ENCODE measurements around the gene CCL25.
"Not testable (repeated sequence)": the region's sequence is repeated elsewhere in the genome, so short reads cannot be mapped to it uniquely, and the experiment has no call there.

Gene CCL25

GRCh38 chr19:8088752-8089663, 36.4 kb downstream of the CCL25 start:
- DNase-seq: peak; percentile 74

- DNase-seq: no peak
Measured at GRCh38 chr19:8089664-8090601, 37.4 kb downstream of the CCL25 start.

- DNase-seq: no peak
Measured at GRCh38 chr19:8090950-8091349, 38.4 kb downstream of the CCL25 start.

- DNase-seq: no peak
Measured at GRCh38 chr19:8093740-8094139, 41.2 kb downstream of the CCL25 start.

- no peak for DNase-seq
Measured at GRCh38 chr19:8094336-8094735, 41.8 kb downstream of the CCL25 start.

GRCh38 chr19:8095354-8095886, 42.9 kb downstream of the CCL25 start:
- DNase-seq: no peak

GRCh38 chr19:8096071-8096470, 43.5 kb downstream of the CCL25 start:
- DNase-seq: peak; percentile 35

GRCh38 chr19:8097198-8097597, 44.6 kb downstream of the CCL25 start:
- DNase-seq: no peak

- no peak for DNase-seq
Measured at GRCh38 chr19:8097681-8098567, 45.4 kb downstream of the CCL25 start.

GRCh38 chr19:8101311-8101710, 48.8 kb downstream of the CCL25 start:
- DNase-seq: no peak

GRCh38 chr19:8101910-8102309, 49.4 kb downstream of the CCL25 start:
- DNase-seq: not testable (repeated sequence)

GRCh38 chr19:8105471-8105870, 52.9 kb downstream of the CCL25 start:
- DNase-seq: no peak

GRCh38 chr19:8107301-8107903, 54.8 kb downstream of the CCL25 start:
- DNase-seq: no peak

GRCh38 chr19:8108560-8109445, 56.2 kb downstream of the CCL25 start:
- no peak for DNase-seq

GRCh38 chr19:8109455-8109854, 56.9 kb downstream of the CCL25 start:
- DNase-seq: no peak

GRCh38 chr19:8109890-8110662, 57.5 kb downstream of the CCL25 start:
- no peak for DNase-seq

GRCh38 chr19:8110931-8111330, 58.4 kb downstream of the CCL25 start:
- DNase-seq: no peak

- no peak for DNase-seq
Measured at GRCh38 chr19:8111376-8111775, 58.8 kb downstream of the CCL25 start.

Data from DMS53 (cell line).